GM15510 (cell line): ENCODE data around the gene TBC1D26.
A peak's percentile ranks its signal among the peaks of the same experiment; 100 is the strongest.
"Not testable (repeated sequence)": the region's sequence is repeated elsewhere in the genome, so short reads cannot be mapped to it uniquely, and the experiment has no call there.

ENCODE experiments used
- POLR2A ChIP-seq: IDR thresholded peaks from 3 replicates; pipeline ENCODE4 v1.6.1; 2011; ENCODE audit warnings: borderline replicate concordance; ENCODE audit not compliant: insufficient read length; ENCODE audit errors: extremely low read depth

TBC1D26 gene

GRCh38 chr17:15731900-15732299, at the start of gene TBC1D26:
Gene TBC1D26, plus strand, starts transcription at chr17:15732283. Its CDS starts 3,066 bp downstream, at chr17:15735349.
- not testable (repeated sequence) for TF ChIP-seq POLR2A

- peak; percentile 58 for TF ChIP-seq POLR2A
These were observed 48.1 kb upstream of the TBC1D26 start, which contains the start of gene TRIM16 for GRCh38 chr17:15683824-15684478. Gene TRIM16, minus strand, starts transcription at chr17:15684311. Its CDS starts 32,702 bp downstream, at chr17:15651609.

GRCh38 chr17:15699413-15699924, 32.6 kb upstream of the TBC1D26 start, which contains the start of gene ZNF286A:
Gene ZNF286A, plus strand, starts transcription at chr17:15699752. Its CDS starts 578 bp downstream, at chr17:15700330.
- TF ChIP-seq POLR2A = peak; percentile 59

GRCh38 chr17:15738066-15738465, 6.0 kb downstream of the TBC1D26 start:
- no peak for TF ChIP-seq POLR2A

GRCh38 chr17:15740570-15741120, 8.6 kb downstream of the TBC1D26 start:
- no peak for TF ChIP-seq POLR2A

- TF ChIP-seq POLR2A = no peak
These were observed 9.5 kb downstream of the TBC1D26 start for GRCh38 chr17:15741624-15742023.

GRCh38 chr17:15742051-15742795, 10.1 kb downstream of the TBC1D26 start:
- TF ChIP-seq POLR2A = no peak

GRCh38 chr17:15742921-15743320, 10.8 kb downstream of the TBC1D26 start:
- no peak for TF ChIP-seq POLR2A

- TF ChIP-seq POLR2A = no peak
These were observed 12.1 kb downstream of the TBC1D26 start for GRCh38 chr17:15744074-15744676.

GRCh38 chr17:15744885-15745284, 12.8 kb downstream of the TBC1D26 start:
- no peak for TF ChIP-seq POLR2A

- TF ChIP-seq POLR2A = no peak
These were observed 44.8 kb downstream of the TBC1D26 start for GRCh38 chr17:15776871-15777270.

GRCh38 chr17:15777297-15777696, 45.2 kb downstream of the TBC1D26 start:
- TF ChIP-seq POLR2A = no peak

- TF ChIP-seq POLR2A = no peak
These were observed 45.6 kb downstream of the TBC1D26 start for GRCh38 chr17:15777717-15778116.

GRCh38 chr17:15779119-15779518, 47.0 kb downstream of the TBC1D26 start:
- TF ChIP-seq POLR2A = no peak

GRCh38 chr17:15780188-15780587, 48.1 kb downstream of the TBC1D26 start:
- no peak for TF ChIP-seq POLR2A
